Measurements from ENCODE around the gene TMEM183A.

- TF ChIP-seq CTCF (IDR thresholded peaks at IDR 0.05) (no peak), TAF1 (IDR thresholded peaks at IDR 0.05; ENCODE audit: borderline replicate concordance, low read depth, low read length) (no peak)
These were observed 16.1 kb upstream of the TMEM183A start for GRCh38 chr1:202991112-202991511.

Measured in SK-N-SH (cell line).